ENCODE data around the gene VPS35L. TPM values are rescaled to one million over a fixed set of nuclear protein-coding genes. Genes with fewer than 3 reads are reported as not detected.

Gene VPS35L
- total RNA-seq, 1 donor from 2014 or later = 45.0 TPM

DNA sequence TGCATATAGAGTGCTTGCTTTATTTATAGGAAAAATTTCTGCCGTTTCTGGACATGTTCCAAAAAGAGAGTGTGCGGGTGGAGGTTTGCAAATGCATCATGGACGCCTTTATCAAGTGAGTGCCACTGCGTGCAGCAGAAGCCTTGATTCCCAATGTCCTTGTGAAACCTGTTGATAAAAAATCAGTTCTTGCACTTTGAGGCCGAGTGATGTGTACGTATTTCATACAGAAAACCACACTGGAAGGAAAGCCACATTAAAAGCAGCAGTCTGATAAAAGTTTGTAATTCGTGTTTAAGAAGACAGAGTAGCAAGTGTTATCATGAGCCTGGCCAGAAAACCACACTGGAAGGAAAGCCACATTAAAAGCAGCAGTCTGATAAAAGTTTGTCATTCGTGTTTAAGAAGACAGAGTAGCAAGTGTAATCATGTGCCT is 84.5 kb downstream of the VPS35L start:
- H3K4me2 ChIP-seq (ENCODE audit: low read length) = no peak overlapping the region
- no peak overlapping the region for H3K4me3 ChIP-seq (ENCODE audit: insufficient read depth, low read depth, low read length)
- no peaks in the 10 kb centered on the region for H3K9me3 ChIP-seq (ENCODE audit: insufficient read depth, low read depth, low read length)
- H3K27me3 ChIP-seq (ENCODE audit: insufficient read depth, low read length) = no peaks in the 10 kb centered on the region
- Mint-ChIP-seq H3K4me3 (ENCODE audit: unreplicated experiment) (no peak overlapping the region), H3K9me3 (ENCODE audit: unreplicated experiment) (no peaks in the 10 kb centered on the region), H3K4me1 (ENCODE audit: low read depth, unreplicated experiment) (no peaks in the 10 kb centered on the region), H3K27ac (ENCODE audit: unreplicated experiment) (no peak overlapping the region), H3K27me3 (ENCODE audit: low read depth, unreplicated experiment) (no peaks in the 10 kb centered on the region), H3K36me3 (ENCODE audit: low read depth, unreplicated experiment) (peaks cover 7% of the 10 kb centered on the region)
- no peak overlapping the region for H3K27ac ChIP-seq (ENCODE audit: low read depth, low read length)
- H4K20me1 ChIP-seq (ENCODE audit: insufficient read depth, low read length) = no peaks in the 10 kb centered on the region
- no peak for FAIRE-seq
- H3K79me2 ChIP-seq (ENCODE audit: insufficient read depth, low read length) = no peaks in the 10 kb centered on the region
- H3K4me1 ChIP-seq (ENCODE audit: insufficient read depth, low read length) = no peaks in the 10 kb centered on the region
- no peak overlapping the region for H2AFZ ChIP-seq (ENCODE audit: low read depth, low read length)
- no peak overlapping the region for H3K9ac ChIP-seq (ENCODE audit: low read length)
- no peak for DNase-seq (ENCODE audit: low read depth)
- peaks cover 25% of the 10 kb centered on the region for H3K36me3 ChIP-seq (ENCODE audit: insufficient read depth, low read length)
- TF ChIP-seq, protein P1, sequence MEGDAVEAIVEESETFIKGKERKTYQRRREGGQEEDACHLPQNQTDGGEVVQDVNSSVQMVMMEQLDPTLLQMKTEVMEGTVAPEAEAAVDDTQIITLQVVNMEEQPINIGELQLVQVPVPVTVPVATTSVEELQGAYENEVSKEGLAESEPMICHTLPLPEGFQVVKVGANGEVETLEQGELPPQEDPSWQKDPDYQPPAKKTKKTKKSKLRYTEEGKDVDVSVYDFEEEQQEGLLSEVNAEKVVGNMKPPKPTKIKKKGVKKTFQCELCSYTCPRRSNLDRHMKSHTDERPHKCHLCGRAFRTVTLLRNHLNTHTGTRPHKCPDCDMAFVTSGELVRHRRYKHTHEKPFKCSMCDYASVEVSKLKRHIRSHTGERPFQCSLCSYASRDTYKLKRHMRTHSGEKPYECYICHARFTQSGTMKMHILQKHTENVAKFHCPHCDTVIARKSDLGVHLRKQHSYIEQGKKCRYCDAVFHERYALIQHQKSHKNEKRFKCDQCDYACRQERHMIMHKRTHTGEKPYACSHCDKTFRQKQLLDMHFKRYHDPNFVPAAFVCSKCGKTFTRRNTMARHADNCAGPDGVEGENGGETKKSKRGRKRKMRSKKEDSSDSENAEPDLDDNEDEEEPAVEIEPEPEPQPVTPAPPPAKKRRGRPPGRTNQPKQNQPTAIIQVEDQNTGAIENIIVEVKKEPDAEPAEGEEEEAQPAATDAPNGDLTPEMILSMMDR (IDR thresholded peaks at IDR 0.05; ENCODE audit: insufficient read depth, low read depth, low read length) = no peak

DNA sequence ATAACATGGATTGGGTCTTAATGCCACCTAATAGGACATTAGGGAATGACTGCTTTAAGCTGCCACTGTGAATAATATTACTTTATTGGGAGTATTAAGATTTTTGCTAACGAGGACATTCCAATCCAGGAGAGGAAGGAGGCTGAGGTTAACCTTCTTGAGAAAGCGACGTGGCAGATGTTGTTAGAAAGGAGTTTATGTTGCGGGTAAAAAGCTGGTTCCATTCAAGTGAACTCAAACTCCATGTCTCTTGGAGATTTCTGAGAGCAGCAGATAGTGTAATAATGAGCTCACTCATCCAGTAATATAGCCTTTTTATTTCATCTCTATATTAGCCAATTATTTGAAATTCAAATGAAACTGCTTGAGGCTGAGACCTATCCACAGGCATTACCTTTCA is 87.0 kb downstream of the VPS35L start:
- no peaks in the 10 kb centered on the region for H3K79me2 ChIP-seq (ENCODE audit: insufficient read depth, low read length)
- H4K20me1 ChIP-seq (ENCODE audit: insufficient read depth, low read length) = no peaks in the 10 kb centered on the region
- H3K27me3 ChIP-seq (ENCODE audit: insufficient read depth, low read length) = no peaks in the 10 kb centered on the region
- Mint-ChIP-seq H3K27me3 (ENCODE audit: low read depth, unreplicated experiment) (no peaks in the 10 kb centered on the region), H3K27ac (ENCODE audit: unreplicated experiment) (no peak overlapping the region), H3K4me1 (ENCODE audit: low read depth, unreplicated experiment) (no peaks in the 10 kb centered on the region), H3K4me3 (ENCODE audit: unreplicated experiment) (no peak overlapping the region), H3K36me3 (ENCODE audit: low read depth, unreplicated experiment) (peaks cover 12% of the 10 kb centered on the region), H3K9me3 (ENCODE audit: unreplicated experiment) (no peaks in the 10 kb centered on the region)
- H3K27ac ChIP-seq (ENCODE audit: low read depth, low read length) = no peak overlapping the region
- no peak overlapping the region for H3K4me3 ChIP-seq (ENCODE audit: insufficient read depth, low read depth, low read length)
- H2AFZ ChIP-seq (ENCODE audit: low read depth, low read length) = no peak overlapping the region
- H3K4me2 ChIP-seq (ENCODE audit: low read length) = no peak overlapping the region
- no peak overlapping the region for H3K9ac ChIP-seq (ENCODE audit: low read length)
- no peaks in the 10 kb centered on the region for H3K4me1 ChIP-seq (ENCODE audit: insufficient read depth, low read length)
- TF ChIP-seq, protein P1 (IDR thresholded peaks at IDR 0.05; ENCODE audit: insufficient read depth, low read depth, low read length) = no peak
- no peak for TF ChIP-seq EZH2 (IDR thresholded peaks at IDR 0.05; ENCODE audit: insufficient read depth, low read length)
- DNase-seq (ENCODE audit: low read depth) (no peak), FAIRE-seq (no peak)
- peaks cover 16% of the 10 kb centered on the region for H3K36me3 ChIP-seq (ENCODE audit: insufficient read depth, low read length)
- no peaks in the 10 kb centered on the region for H3K9me3 ChIP-seq (ENCODE audit: insufficient read depth, low read depth, low read length)

DNA sequence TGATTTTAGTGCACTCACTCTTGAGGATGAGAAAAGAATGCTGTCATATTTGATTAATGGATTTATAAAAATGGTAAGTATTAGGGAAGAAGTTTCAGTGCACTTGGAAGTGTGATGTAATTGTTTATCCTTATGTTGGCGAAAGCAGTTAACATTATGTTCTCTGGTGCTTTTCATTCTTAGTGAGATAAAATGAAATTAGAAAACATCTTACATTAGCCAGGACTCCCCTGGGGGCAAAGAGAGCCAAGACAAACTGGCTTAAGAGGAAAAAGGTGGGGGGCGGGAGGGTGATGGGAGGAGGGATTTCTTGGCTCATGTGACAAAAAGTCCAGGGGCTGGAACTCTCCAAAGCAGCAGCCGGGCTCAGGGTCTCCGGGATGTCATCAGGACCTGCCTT is 89.4 kb downstream of the VPS35L start:
- no peak overlapping the region for H3K4me3 ChIP-seq (ENCODE audit: insufficient read depth, low read depth, low read length)
- H3K4me2 ChIP-seq (ENCODE audit: low read length) = no peak overlapping the region
- H2AFZ ChIP-seq (ENCODE audit: low read depth, low read length) = no peak overlapping the region
- H3K4me1 ChIP-seq (ENCODE audit: insufficient read depth, low read length) = no peaks in the 10 kb centered on the region
- Mint-ChIP-seq H3K4me1 (ENCODE audit: low read depth, unreplicated experiment) (no peaks in the 10 kb centered on the region), H3K9me3 (ENCODE audit: unreplicated experiment) (no peaks in the 10 kb centered on the region), H3K27ac (ENCODE audit: unreplicated experiment) (no peak overlapping the region), H3K27me3 (ENCODE audit: low read depth, unreplicated experiment) (no peaks in the 10 kb centered on the region), H3K4me3 (ENCODE audit: unreplicated experiment) (no peak overlapping the region), H3K36me3 (ENCODE audit: low read depth, unreplicated experiment) (peaks cover 9% of the 10 kb centered on the region)
- no peak overlapping the region for H3K27ac ChIP-seq (ENCODE audit: low read depth, low read length)
- FAIRE-seq (no peak), DNase-seq (ENCODE audit: low read depth) (no peak)
- no peaks in the 10 kb centered on the region for H3K9me3 ChIP-seq (ENCODE audit: insufficient read depth, low read depth, low read length)
- H3K9ac ChIP-seq (ENCODE audit: low read length) = no peak overlapping the region
- no peaks in the 10 kb centered on the region for H3K79me2 ChIP-seq (ENCODE audit: insufficient read depth, low read length)
- TF ChIP-seq, protein P1 (IDR thresholded peaks at IDR 0.05; ENCODE audit: insufficient read depth, low read depth, low read length) = no peak
- no peak for TF ChIP-seq EZH2 (IDR thresholded peaks at IDR 0.05; ENCODE audit: insufficient read depth, low read length)
- H4K20me1 ChIP-seq (ENCODE audit: insufficient read depth, low read length) = no peaks in the 10 kb centered on the region
- peaks cover 21% of the 10 kb centered on the region for H3K36me3 ChIP-seq (ENCODE audit: insufficient read depth, low read length)
- H3K27me3 ChIP-seq (ENCODE audit: insufficient read depth, low read length) = no peaks in the 10 kb centered on the region

All from astrocyte (in vitro differentiated cells and primary cell).